A673 (cell line): Measurements from ENCODE around the gene MTM1. TPM values are rescaled to one million over a fixed set of nuclear protein-coding genes. Genes with fewer than 3 reads are reported as not detected.

Experiments used
- BruUV-seq: library from RNA; stranded (reverse); fragments of 400-500 nt; replicated peaks from 2 replicates; lab custom pipeline; 2021; lab: Mats Ljungman, UMichigan
- CTCF ChIA-PET: fragments of 300-600 bp; sonication (Branson Sonifier 250); formaldehyde crosslinking; loops from one replicate; lab custom pipeline; 2022; ENCODE audit warnings: antibody characterized with exemption; lab: Charles Lee
- POLR2A ChIA-PET: fragments of 300-600 bp; sonication (Branson Sonifier 250); formaldehyde crosslinking; loops from one replicate; lab custom pipeline; 2022; ENCODE audit warnings: antibody characterized with exemption; ENCODE audit not compliant: low non-redundant PET; lab: Charles Lee
- DNase-seq: peaks from one replicate; pipeline ENCODE4 v3.0.0-alpha.2; 2015; ENCODE audit warnings: low spot score
- H3K27ac ChIP-seq: fragments of 200-600 bp; sonication (generic); 2 replicates; pipeline ENCODE4 v1.5.1; 2016; ENCODE audit warnings: mixed run types, low read depth, mild to moderate bottlenecking, mixed read lengths, antibody characterized with exemption, low read length; ENCODE audit not compliant: poor library complexity, severe bottlenecking
- H3K27me3 ChIP-seq: fragments of 200-600 bp; sonication (generic); replicated peaks from 2 replicates; pipeline ENCODE4 v1.6.1; 2017; ENCODE audit warnings: mixed run types, low read depth, mild to moderate bottlenecking, mixed read lengths, antibody characterized with exemption, low read length; ENCODE audit not compliant: insufficient read depth, poor library complexity
- H3K36me3 ChIP-seq: fragments of 200-600 bp; sonication (generic); 2 replicates; pipeline ENCODE4 v1.6.1; 2016; ENCODE audit warnings: mixed run types, mild to moderate bottlenecking, mixed read lengths, antibody characterized with exemption, low read length; ENCODE audit not compliant: insufficient read depth, poor library complexity, severe bottlenecking
- H3K4me1 ChIP-seq: fragments of 200-600 bp; sonication (generic); 2 replicates; pipeline ENCODE4 v1.6.1; 2017; ENCODE audit warnings: mixed run types, mild to moderate bottlenecking, mixed read lengths, antibody characterized with exemption, low read length; ENCODE audit not compliant: insufficient read depth, poor library complexity, severe bottlenecking
- H3K4me3 ChIP-seq: fragments of 200-600 bp; sonication (generic); 2 replicates; pipeline ENCODE4 v1.5.1; 2016; ENCODE audit warnings: low read depth, mixed run types, mild to moderate bottlenecking, mixed read lengths, low read length; ENCODE audit not compliant: poor library complexity, severe bottlenecking
- H3K9me3 ChIP-seq: fragments of 200-600 bp; sonication (generic); 2 replicates; pipeline ENCODE4 v1.6.1; 2016; ENCODE audit warnings: mixed run types, low read depth, mild to moderate bottlenecking, mixed read lengths, antibody characterized with exemption, low read length; ENCODE audit not compliant: poor library complexity, severe bottlenecking
- CTCF ChIP-seq: fragments of 300-800, 200-600 bp; sonication (generic); conservative IDR thresholded peaks from 2 replicates; pipeline ENCODE4 v1.5.1; 2017; ENCODE audit warnings: low read depth, mild to moderate bottlenecking, antibody characterized with exemption, low read length, moderate library complexity, mixed read lengths
- EZH2 ChIP-seq: fragments of 200-600 bp; sonication (generic); IDR thresholded peaks from 2 replicates; pipeline ENCODE4 v1.6.1; 2017; ENCODE audit warnings: borderline replicate concordance, low read depth, mild to moderate bottlenecking, mixed read lengths, antibody characterized with exemption, low read length; ENCODE audit not compliant: poor library complexity, severe bottlenecking
- intact Hi-C: fragments of 100-400 bp; cut with micrococcal nuclease; formaldehyde crosslinking; loops from one replicate; pipeline ENCODE4 v1.10.0; 2022; ENCODE audit not compliant: unreplicated experiment
- total RNA-seq: library from RNA; stranded (reverse); gene quantifications from 2 replicates; pipeline ENCODE4 v1.2.3, GENCODE V29; 2021

MTM1 gene
- total RNA-seq, 1 experiment from 2014 or later = 7.1 TPM

DNA sequence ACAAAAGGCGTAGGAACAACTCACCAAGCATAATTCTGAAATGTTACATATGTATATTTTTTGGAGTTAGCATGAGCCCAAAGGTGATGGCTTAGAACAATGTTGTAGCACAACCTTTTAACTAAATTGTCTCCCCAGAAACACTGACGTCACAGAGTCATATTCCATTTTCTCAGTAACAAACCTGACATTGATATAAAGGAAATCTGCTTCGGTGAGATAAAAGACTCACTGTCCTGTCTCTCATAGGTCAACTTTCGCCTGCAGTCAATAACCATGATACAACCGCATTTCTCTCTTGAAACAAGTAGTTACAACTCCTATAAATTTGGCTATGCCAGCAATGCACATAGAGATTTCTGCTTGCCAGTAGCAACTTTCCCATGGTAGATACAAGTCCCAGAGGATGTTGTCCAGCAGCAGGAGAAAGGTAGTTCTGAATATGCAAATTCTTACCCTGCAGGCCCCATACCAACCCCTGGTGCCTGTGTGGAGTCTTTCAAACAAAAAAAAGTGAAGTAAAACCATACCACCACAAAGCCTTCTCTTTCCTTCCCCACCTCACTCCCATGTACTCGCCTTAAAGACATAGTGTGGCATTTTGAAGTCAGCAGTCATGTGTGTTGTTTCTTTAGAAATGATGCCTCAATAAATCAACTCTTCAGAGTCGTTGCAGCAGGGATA is 47.9 kb downstream of the MTM1 start:
- intact Hi-C loops = no loop called here
- Histone ChIP-seq H3K4me1 (no peaks in the 10 kb centered on the region), H3K9me3 (no peaks in the 10 kb centered on the region), H3K4me3 (no peak overlapping the region), H3K27me3 (no peaks in the 10 kb centered on the region), H3K36me3 (no peaks in the 10 kb centered on the region), H3K27ac (no peak overlapping the region)
- TF ChIP-seq EZH2 (no peak), CTCF (no peak)
- ChIA-PET CTCF (no interaction called here), POLR2A (no interaction called here)
- no peak for DNase-seq
- no TSS peak for BruUV-seq

GRCh38 chrX:150616863-150617198 is 48.4 kb downstream of the MTM1 start:
- no peaks in the 10 kb centered on the region for H3K9me3 ChIP-seq
- BruUV-seq = no TSS peak
- intact Hi-C loops = no loop called here
- POLR2A ChIA-PET = no interaction called here
- H3K27me3 ChIP-seq = no peaks in the 10 kb centered on the region
- no peak overlapping the region for H3K27ac ChIP-seq
- H3K36me3 ChIP-seq = no peaks in the 10 kb centered on the region
- no peak overlapping the region for H3K4me3 ChIP-seq
- DNase-seq = no peak
- TF ChIP-seq EZH2 (no peak), CTCF (no peak)
- no peaks in the 10 kb centered on the region for H3K4me1 ChIP-seq
- CTCF ChIA-PET = no interaction called here

GRCh38 chrX:150621652-150622051 is 53.2 kb downstream of the MTM1 start:
- TF ChIP-seq EZH2 (no peak), CTCF (no peak)
- Histone ChIP-seq H3K36me3 (no peaks in the 10 kb centered on the region), H3K4me3 (no peak overlapping the region), H3K27ac (no peak overlapping the region), H3K27me3 (no peaks in the 10 kb centered on the region), H3K9me3 (no peaks in the 10 kb centered on the region), H3K4me1 (no peaks in the 10 kb centered on the region)
- POLR2A ChIA-PET = no interaction called here
- intact Hi-C loops = no loop called here
- DNase-seq = no peak
- CTCF ChIA-PET = no interaction called here
- BruUV-seq = no TSS peak
